GM19328 (cell line): ENCODE measurements around the gene CMBL.
A peak's percentile ranks its signal among the peaks of the same experiment; 100 is the strongest.
"Not testable (repeated sequence)": the region's sequence is repeated elsewhere in the genome, so short reads cannot be mapped to it uniquely, and the experiment has no call there.

Source experiments
- ATAC-seq: cut with Tn5 transposase; IDR thresholded peaks from one replicate; pipeline ENCODE4 v1.9.1; 2021; ENCODE audit warnings: mild to moderate bottlenecking, moderate library complexity; ENCODE audit not compliant: unreplicated experiment

The CMBL gene

GRCh38 chr5:10307206-10308148 is at the start of gene CMBL:
TSS of gene CMBL (minus strand) at chr5:10307902. CDS start at chr5:10290762, 17,140 bp downstream.
- no peak for ATAC-seq

DNA sequence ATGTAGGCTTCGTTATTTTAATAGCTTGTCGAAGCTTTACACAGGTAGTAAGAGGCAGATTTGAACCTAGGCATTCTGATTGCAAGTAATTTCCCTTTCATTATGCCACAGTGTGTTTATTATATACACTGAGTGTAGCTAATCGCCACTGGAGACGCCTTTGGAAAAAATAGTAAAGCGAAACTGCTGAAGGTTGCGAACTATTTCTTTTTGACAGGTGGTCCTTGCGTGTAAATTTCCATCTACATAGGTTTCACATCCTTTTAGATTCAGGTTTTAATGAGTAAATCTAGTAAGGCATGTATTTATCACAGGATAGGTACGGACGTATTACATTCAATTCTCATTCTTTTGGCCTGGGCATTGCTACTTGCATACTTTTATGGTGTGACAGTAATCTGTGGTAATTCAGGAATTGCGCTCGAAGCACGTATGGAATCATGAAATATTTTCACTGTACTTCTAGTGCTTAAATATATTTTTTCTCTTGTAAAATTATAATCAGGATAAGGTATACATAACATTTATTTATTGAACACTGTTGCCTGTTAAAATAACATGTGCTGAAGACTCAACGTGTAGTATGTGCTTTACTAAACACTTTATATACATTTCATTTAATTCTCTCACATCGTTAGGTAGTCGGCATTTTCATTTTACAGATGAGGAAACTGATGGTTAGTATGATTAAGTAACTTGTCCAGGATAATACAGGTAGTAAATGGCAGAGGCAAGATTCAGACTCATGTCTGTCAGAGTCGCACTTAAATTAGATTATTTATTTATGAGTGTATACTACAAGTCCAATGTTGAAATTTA is 47.6 kb upstream of the CMBL start:
- ATAC-seq, result no peak

- ATAC-seq, result peak; percentile 13
These were observed 46.6 kb upstream of the CMBL start for GRCh38 chr5:10354048-10354872.

DNA sequence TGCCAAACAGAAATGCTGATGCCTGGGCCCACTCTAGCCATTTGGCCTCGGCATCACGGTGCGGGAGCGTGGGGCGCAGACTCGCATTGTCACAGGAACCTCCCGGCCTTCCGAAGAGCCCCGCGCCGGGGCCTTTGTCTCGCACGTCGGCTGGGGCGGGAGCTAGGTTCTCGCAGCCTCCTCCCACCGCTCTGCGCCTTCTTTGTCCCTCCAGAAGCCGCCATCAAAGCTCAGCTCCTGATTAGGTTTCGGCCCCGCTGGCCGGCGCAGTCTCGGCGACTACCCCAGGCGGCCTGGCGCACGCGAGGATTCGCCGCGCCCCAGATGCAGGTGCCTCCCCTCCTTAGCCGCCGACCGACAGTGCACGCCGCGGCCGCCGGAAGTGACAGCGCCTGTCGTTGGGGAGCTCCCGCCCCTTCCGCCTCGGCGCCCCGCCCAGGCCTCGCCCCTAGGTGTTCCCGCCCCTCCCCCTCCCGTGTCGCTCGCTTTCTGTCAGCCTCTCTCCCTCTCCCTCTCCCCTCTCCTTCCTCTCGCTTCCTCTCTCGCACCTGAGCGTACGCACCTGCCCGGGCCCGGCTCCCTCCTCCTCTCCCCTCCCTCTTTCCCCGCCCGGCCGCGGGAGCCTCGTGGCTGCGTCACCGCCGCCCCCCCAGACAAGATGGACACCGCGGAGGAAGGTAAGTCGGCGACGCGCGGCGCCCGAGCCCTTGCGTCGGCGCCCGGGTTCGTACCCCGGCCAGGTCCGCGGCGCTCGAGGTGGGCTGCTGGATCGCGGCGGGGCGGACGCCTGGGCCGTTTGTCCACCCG is 45.7 kb upstream of the CMBL start, which contains the start of gene MARCHF6:
Gene MARCHF6 (plus strand): TSS at position 455 of the 807 bp plus-strand sequence. CDS start 204 bp downstream, at position 659.
- ATAC-seq, result peak; percentile 87

- ATAC-seq, result peak; percentile 10
These were observed 44.9 kb upstream of the CMBL start for GRCh38 chr5:10352430-10353240.

DNA sequence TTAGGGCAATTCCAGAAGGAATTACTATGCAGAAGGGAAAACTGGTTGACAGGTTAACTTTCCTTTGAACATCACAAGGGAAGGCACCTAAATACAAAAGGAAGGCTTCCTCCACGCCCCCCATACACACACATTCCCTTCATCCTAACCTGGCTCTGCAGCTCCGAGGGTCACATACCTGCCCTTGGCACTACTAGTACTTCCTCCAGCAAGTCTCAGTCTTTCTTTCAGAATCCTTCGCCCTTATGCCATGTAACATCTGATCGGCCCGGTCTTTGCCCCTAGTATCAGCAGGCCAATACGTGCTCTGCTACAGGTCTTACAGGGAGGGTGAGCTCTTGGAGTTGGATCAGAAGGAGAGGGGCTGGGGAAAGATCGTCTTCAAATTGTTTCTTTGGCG is 44.2 kb upstream of the CMBL start:
- ATAC-seq, result no peak

- ATAC-seq, result no peak
These were observed 43.6 kb upstream of the CMBL start for GRCh38 chr5:10351199-10351905.

DNA sequence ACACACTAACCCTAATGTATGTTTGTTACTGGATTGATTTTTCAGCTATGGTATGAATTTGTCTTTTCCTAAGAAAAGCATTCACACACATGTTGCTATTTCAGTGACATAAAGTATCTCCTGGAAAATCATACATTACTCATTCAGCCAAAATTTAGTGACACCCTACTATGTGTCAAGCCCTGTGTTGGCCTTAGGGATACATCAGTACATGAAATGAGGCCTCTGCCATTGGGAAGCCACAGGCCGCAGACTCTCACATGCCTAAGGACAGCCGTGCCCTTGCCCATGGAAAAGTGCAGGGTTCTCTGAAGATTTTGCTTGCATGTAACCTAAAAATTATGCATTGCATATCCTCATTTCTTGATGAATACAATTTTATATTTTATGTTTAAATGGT is 40.6 kb upstream of the CMBL start:
- ATAC-seq, result no peak

GRCh38 chr5:10344461-10345106 is 36.9 kb upstream of the CMBL start:
- ATAC-seq, result not testable (repeated sequence)

DNA sequence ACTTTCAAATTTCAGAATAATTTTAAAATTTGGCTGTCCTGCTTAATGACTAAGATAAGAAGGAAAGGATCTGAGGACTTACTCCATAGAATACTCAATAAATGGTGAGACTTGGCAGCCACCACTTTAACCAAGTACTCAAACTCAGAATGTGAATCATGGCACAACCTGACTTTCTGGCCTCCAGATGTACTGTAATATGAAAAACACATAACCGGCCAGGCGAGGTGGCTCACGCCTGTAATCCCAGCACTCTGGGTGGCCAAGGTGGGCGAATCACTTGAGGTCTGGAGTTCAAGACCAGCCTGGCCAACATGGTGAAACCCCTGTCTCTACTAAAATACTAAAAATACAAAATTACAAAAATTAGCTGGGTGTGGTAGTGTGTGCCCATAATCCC is 35.8 kb upstream of the CMBL start:
- no peak for ATAC-seq

DNA sequence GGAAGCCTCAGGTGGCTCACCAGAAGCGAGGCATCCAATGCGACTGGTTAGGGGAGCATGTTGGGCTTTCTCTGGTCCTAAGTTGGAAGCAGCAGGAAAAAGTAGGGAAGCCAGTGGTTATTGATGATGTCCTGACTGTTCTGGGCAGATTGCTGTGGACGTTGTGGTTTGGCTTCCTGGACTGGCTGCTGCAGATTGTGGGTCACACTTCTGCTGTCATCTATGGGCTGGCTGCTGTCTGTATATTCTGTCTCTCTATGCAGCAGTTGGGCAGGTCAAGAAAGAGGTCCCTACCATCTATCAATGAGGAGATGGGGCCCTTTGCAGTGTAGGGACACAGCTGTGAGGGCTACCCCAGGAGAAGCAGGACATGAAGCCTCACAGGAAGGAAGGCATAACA is 32.3 kb upstream of the CMBL start:
- ATAC-seq, result no peak

GRCh38 chr5:10339058-10339811 is 31.5 kb upstream of the CMBL start:
- ATAC-seq, result no peak

GRCh38 chr5:10338686-10339057 is 31.0 kb upstream of the CMBL start:
- ATAC-seq, result no peak

DNA sequence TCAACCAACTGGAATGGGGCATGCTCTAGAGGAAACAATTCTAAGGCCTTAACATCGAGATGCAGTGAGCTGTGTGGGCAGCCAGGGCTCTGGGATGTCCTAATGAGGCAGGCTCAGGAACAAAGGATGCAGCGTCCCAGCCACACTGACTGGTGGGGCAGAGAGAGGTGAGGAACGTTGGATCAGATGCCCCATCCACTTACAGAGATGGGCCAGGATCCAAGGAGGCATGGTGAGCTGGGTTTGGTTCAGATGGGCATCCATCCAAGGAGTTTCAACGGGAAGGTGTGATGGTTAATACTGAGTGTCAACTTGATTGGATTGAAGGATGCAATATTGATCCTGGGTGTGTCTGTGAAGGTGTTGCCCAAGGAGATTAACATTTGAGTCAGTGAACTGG is 30.3 kb upstream of the CMBL start:
- no peak for ATAC-seq

- no peak for ATAC-seq
These were observed 29.4 kb upstream of the CMBL start for GRCh38 chr5:10337107-10337506.

DNA sequence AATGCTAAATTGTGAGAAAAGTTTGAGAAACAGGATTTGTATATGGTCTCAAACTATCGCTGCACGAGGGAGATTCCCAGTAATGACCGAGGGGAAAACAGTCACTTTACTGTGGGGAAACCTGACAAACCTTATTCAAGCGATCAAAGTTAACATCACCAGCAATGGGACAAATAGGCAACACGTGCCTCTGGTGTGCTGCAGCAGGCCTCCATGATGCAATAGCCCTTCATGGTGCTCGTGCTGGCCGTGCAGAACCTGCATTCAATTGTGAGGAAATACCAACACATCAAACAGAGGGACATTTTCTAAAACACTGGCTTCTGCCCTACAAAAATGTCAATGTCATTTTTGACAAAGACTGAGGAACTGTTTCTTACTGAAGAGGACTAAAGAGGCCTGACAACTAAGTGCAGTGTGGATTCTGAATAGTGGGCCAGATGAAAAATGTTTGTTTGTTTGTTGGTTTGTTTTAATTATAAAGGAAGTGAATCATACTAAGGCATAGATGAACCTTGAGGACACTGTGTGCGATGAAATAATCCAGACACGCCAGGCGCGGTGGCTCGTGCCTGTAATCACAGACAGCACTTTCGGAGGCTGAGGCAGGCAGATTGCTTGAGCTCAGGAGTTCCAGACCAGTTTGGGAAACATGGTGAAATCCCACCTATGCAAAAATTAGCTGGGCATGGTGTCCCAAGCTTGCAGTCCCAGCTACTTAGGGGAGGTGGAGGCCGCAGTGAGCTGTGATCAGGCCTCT is 28.2 kb upstream of the CMBL start:
- no peak for ATAC-seq

DNA sequence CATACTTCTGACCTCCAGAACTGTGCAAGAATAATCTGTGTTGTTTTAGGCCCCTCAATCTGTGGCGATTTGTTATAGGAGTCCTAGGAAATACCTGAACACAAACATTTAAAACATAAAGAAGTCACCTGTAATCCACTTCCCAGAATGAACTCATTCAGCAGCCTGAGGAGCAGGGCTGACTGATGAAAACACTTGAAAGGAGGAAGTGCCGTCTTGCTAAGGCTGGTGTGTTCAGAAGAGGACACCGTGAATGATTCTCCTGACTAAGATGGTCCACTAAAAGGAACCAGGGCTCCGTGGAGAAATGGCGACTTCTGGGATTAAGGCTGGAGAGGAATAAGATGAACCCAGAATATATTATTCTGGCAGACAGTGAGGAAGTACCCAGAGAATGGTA is 27.1 kb upstream of the CMBL start:
- no peak for ATAC-seq
